GM19193 (cell line): Measurements from ENCODE around the gene BCAT1.

ENCODE experiments used
- POLR2A ChIP-seq: IDR thresholded peaks from 4 replicates; pipeline ENCODE4 v1.6.1; 2011; ENCODE audit not compliant: insufficient read depth, insufficient read length; ENCODE audit errors: extremely low read depth

Gene BCAT1

DNA sequence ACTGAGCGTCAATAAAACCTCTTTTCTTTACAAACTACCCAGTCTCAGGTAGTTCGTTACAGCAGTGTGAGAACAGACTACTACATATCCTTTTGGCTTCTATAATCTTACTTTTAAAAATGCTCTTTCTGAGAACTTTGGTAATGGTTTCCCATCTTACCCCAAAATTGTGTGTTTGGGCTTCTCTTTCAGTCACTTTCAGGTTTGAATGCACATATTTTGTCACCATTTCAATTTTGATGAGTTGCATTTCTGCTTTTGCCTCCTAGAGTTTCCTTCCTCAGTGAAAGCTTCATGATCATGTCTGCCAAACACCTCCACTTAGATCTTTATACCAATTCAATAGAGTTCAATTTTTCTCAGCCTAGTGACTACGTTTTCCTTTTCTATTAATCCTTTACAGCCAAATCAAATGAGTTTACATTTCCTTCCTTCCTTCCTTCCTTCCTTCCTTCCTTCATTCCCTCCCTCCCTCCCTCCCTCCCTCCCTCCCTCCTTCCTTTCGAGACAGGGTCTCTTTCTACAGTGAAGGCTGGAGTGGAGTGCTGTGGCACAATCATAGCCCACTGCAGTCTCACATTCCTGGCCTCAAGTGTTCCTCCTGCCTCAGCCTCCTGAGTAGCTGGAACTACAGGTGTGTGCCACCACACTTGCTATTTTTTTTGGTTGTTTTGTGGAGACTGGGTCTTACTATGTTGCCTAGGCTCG is 124.9 kb downstream of the BCAT1 start:
- no peak for TF ChIP-seq POLR2A

DNA sequence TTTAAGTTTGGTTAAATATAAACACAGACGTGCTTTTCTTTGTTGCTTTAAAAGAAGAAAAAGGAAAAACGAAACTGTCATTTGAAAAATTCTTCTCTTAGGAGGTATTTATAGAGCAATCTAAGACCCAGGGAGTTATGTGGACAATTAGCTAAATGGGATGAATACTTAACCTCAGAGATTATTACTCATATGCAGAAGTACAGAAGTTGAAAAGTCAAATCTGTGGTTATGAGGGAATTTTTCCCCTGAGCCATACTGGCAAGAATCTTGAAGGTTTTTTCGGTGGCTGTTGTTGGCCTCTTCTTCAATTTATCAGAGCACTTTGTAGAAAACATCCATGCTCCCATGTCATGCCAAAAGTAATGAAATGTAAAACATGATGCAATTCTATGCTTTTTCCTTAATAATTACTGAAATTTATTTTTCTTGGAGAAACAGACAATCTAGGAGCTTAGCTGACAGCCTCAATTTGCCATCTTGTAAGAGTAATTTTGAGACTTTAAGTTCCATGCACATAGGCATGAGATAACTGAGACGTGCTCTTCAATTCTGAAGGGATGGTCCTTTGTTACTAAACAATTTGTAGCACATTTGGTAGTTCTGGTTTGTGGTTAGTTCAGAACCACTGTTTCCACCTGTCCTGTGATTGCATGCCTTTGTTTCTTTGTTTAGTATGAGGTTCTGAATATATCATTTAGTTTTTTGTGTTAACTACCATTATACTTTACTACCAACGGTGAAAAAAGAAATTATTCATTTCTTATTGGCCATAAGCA is 126.6 kb downstream of the BCAT1 start:
- no peak for TF ChIP-seq POLR2A

DNA sequence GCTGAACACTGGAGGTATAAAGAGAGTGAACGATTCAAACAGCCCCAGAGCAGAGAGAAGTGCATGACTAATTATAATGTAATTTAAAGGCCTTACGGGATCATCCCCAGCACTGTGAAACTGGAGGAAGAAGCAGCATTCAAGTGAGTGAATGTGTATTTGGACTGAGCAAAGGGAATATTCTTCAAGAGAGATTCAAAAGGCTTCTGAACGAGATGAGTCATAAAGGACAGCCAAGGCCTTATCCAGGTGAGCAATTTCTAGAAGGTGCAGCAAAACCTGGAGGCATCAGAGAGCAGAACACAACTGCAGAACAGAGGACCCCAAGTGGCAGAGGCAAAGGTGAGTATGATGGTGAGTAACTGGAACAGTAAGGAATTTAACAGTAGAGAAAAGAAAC is 127.2 kb downstream of the BCAT1 start:
- TF ChIP-seq POLR2A, result no peak

GRCh38 chr12:24820872-24821271 is 128.0 kb downstream of the BCAT1 start:
- TF ChIP-seq POLR2A, result no peak

GRCh38 chr12:24818351-24818750 is 130.6 kb downstream of the BCAT1 start:
- TF ChIP-seq POLR2A, result no peak

DNA sequence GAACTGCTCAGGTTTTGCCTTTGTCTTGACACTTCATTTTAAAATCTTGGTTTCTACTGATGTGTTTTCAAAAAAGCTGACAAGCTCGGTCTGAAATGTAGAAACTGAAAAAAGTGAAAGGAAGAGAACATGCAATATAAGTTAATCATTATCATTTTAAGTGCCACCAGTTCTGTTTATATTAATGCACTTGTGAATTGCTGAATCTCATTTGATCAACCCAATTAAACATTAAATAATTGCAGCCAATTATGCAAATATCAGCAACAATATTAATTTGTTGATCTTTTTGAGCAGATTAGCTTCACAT is 133.8 kb downstream of the BCAT1 start:
- no peak for TF ChIP-seq POLR2A

GRCh38 chr12:24814379-24815113 is 134.4 kb downstream of the BCAT1 start:
- TF ChIP-seq POLR2A, result no peak

DNA sequence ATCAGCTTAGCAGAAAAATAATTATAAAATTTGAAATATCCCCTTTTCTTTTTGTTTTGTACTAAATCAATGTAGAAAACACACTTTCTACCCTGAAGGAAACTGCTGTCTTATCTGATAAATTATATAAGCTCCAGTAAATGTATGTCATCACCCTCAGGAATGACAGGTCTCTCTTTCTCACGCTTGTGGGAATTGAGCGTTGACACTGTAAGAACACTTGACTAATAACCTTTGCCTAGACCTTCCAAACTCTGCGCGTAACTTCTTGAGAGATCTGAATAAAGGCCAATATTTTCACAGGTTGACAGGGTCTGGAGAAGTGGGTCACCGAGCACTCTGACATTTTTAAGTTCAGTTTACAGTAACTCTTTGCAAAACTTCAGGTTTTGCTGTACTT is 138.5 kb downstream of the BCAT1 start:
- no peak for TF ChIP-seq POLR2A

- no peak for TF ChIP-seq POLR2A
Observed at GRCh38 chr12:24808651-24809050, 140.2 kb downstream of the BCAT1 start.

GRCh38 chr12:24806386-24806785 is 142.5 kb downstream of the BCAT1 start:
- no peak for TF ChIP-seq POLR2A

DNA sequence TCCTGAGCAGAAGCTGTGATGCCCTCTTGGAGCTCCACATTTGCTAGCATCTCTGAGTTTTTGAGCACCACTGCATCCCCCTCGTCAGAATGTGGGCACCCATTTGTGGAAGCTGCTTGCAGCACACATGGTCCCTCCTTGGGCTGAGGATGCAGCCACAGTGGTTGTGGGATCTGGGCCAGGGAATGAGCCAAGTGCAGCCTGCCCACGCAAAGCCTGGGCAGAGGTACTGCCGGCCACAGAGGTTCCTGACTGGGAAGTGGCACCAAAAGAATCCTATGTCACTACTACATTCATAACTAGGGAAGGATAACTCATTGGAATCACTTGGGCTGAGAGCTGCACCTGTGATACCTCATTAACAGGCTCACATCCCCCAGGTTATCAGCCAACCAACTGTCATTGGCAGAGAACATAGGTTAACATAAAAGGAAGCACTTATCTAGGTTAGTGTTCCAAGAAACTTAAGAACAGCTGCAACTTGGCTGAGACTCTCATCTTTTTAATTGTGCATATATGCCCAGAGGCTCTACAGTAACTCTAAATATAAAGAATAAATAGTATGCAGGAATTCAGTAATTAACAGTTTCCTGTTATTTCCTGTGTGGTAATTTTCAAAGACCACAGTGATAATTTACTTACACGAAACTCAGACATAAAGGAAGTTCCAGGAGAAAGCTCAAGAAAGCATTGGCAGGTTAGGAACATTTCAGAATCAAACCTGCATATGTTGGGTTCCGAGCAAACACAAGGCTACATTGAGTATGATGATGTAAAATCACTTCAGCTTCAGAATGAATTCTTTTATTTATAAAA is 145.3 kb downstream of the BCAT1 start:
- no peak for TF ChIP-seq POLR2A

DNA sequence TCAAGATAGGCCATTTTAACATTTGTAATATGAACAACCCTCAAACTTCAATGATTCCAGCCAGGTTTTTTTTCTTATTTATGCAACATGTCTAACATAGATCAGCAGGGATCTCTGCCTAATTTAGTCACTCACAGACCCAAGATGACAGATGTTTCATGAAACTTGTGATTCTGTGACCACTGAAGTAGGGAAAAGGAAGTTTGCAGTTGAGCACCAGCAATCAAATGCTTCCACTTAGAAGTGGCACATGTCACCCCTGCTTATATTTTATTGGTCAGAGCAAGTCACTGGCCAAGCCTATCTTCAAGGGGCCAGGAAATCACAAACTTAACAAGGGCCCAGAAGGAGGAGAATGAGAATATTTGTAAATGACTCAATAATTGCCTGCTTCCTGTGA is 150.6 kb downstream of the BCAT1 start:
- no peak for TF ChIP-seq POLR2A

DNA sequence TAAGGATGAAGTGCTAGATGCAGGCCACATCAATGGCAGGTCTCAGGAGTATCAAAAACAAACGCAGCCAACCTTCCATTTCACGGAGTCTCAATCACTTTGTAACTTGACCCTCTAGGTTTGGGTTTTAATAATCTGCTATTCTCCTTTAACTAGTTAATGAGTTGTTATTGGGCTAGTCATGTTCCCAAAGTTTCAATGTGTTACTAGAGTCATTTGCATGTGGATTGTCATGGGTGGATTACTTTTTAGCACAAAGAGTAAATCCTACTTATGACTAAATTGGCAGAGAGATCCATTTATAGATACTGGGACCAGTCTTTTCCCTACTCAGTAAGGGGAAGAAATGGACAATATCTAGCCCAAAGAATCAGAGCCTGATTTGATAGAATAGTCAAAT is 151.0 kb downstream of the BCAT1 start:
- no peak for TF ChIP-seq POLR2A

DNA sequence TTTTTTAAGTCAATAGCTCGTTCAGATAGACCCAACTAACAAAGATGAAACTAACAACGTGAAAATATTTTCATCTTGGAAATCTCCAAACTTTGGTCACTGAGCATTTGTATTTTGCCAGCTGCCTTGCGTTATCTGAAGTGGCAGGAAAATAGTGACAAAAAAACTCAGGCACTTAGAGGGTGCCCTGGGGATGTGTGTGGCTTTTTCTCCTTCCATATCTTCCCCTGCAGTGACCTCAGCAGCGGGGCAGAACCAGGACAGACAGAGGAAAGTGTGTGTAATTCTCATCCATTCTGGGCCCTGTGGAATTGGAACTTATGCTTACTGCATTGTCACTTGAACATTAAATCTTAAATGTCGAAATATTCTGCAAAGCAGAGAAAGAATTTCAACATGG is 152.0 kb downstream of the BCAT1 start:
- TF ChIP-seq POLR2A, result no peak
